Breast epithelium (tissue), 4 donors: ENCODE data around the gene ITPR3. TPM values are rescaled to one million over a fixed set of nuclear protein-coding genes. Genes with fewer than 3 reads are reported as not detected.

Experiments
- DNase-seq, 2 donors: peaks; one replicate each; pipeline ENCODE4 v3.0.0-alpha.2; 2019; ENCODE audit warnings: low spot score in 2 of 2
- H3K27ac ChIP-seq, 2 donors: fragments of 200-600 bp; sonication (generic) in 1 of 2; one replicate each; pipeline ENCODE4 v1.5.1; 2016 to 2019; ENCODE audit warnings: mild to moderate bottlenecking in 1 of 2
- H3K27me3 ChIP-seq, 2 donors: fragments of 200-600 bp; sonication (generic) in 1 of 2; one replicate each; pipeline versions ENCODE4 v1.5.1 to v1.6.0; 2017 to 2019; ENCODE audit warnings: control low read depth in 1 of 2, mild to moderate bottlenecking in 1 of 2
- H3K36me3 ChIP-seq: fragments of 200-600 bp; one replicate; pipeline ENCODE4 v1.5.1; 2019
- H3K4me1 ChIP-seq, 2 donors: fragments of 200-600 bp; sonication (generic); one replicate each; pipeline ENCODE4 v1.5.1; 2016 to 2019; ENCODE audit warnings: control low read depth in 1 of 2
- H3K4me3 ChIP-seq, 3 donors: fragments of 200-600 bp; sonication (generic); 1 replicate in 2 of 3; 2 replicates in 1 of 3; pipeline ENCODE4 v1.5.1; 2016 to 2019; ENCODE audit warnings: mild to moderate bottlenecking in 3 of 3, moderate library complexity in 2 of 3
- H3K9me3 ChIP-seq, 2 donors: fragments of 200-600 bp; sonication (generic) in 1 of 2; one replicate each; pipeline ENCODE4 v1.5.1; 2016 to 2019; ENCODE audit warnings: control low read depth in 1 of 2
- POLR2A ChIP-seq: fragments of 450-650 bp; IDR thresholded peaks from one replicate; pipeline ENCODE4 v1.6.1; 2016; ENCODE audit warnings: antibody characterized with exemption, mild to moderate bottlenecking, moderate library complexity
- POLR2AphosphoS5 ChIP-seq, 3 donors: sonication (generic); formaldehyde crosslinking; IDR thresholded peaks; one replicate each; pipeline ENCODE4 v1.6.1; 2017; ENCODE audit warnings: antibody characterized with exemption in 3 of 3
- intact Hi-C: fragments of 100-400 bp; cut with DNase I; formaldehyde crosslinking; loops from one replicate; pipeline ENCODE4 v1.15.1; 2023; ENCODE audit warnings: low total_unique reads
- total RNA-seq, 3 donors: library from RNA; depleted of rRNA; stranded (reverse); fragments of >200 nt; gene quantifications; one replicate each; pipeline ENCODE4 v1.1.0, GENCODE V29; 2016
- TF ChIP-seq, protein P1 (sequence below), 3 donors: fragments of 450-650 bp; IDR thresholded peaks; one replicate each; pipeline ENCODE4 v1.5.1; 2016 to 2017; ENCODE audit warnings: antibody characterized with exemption in 3 of 3, mild to moderate bottlenecking in 3 of 3, moderate library complexity in 3 of 3

ITPR3 gene
- total RNA-seq, 3 donors from 2014 or later, result 18.4 to 40.0 (median 27.7) TPM

GRCh38 chr6:33583591-33584155, 37.4 kb upstream of the ITPR3 start:
- no peak overlapping the region for H3K27ac ChIP-seq
- no peaks in the 10 kb centered on the region for H3K36me3 ChIP-seq
- no peak overlapping the region for H3K4me3 ChIP-seq
- TF ChIP-seq POLR2A (no peak), POLR2AphosphoS5 (IDR thresholded peaks at IDR 0.05) (no peak)
- TF ChIP-seq, protein P1, sequence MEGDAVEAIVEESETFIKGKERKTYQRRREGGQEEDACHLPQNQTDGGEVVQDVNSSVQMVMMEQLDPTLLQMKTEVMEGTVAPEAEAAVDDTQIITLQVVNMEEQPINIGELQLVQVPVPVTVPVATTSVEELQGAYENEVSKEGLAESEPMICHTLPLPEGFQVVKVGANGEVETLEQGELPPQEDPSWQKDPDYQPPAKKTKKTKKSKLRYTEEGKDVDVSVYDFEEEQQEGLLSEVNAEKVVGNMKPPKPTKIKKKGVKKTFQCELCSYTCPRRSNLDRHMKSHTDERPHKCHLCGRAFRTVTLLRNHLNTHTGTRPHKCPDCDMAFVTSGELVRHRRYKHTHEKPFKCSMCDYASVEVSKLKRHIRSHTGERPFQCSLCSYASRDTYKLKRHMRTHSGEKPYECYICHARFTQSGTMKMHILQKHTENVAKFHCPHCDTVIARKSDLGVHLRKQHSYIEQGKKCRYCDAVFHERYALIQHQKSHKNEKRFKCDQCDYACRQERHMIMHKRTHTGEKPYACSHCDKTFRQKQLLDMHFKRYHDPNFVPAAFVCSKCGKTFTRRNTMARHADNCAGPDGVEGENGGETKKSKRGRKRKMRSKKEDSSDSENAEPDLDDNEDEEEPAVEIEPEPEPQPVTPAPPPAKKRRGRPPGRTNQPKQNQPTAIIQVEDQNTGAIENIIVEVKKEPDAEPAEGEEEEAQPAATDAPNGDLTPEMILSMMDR (IDR thresholded peaks at IDR 0.05), result no peak
- intact Hi-C loops, result loop anchor here (10.0 kb wide), 1 partner anchor 111 kb away; no protein-coding TSS in a partner anchor
- no peaks in the 10 kb centered on the region for H3K27me3 ChIP-seq
- H3K4me1 ChIP-seq, result peaks cover 0 to under 1% of the 10 kb centered on the region in 2 donors
- no peaks in the 10 kb centered on the region for H3K9me3 ChIP-seq
- DNase-seq, result no peak

- TF ChIP-seq POLR2AphosphoS5 (IDR thresholded peaks at IDR 0.05), result no peak
- TF ChIP-seq POLR2A, result no peak
- TF ChIP-seq, protein P1 (IDR thresholded peaks at IDR 0.05), result no peak
- H3K27me3 ChIP-seq, result no peaks in the 10 kb centered on the region
- H3K4me3 ChIP-seq, result no peak overlapping the region
- H3K4me1 ChIP-seq, result no peaks in the 10 kb centered on the region
- no peaks in the 10 kb centered on the region for H3K9me3 ChIP-seq
- H3K36me3 ChIP-seq, result no peaks in the 10 kb centered on the region
- peak overlapping the region in 1 of 2 donors; percentile 26 for H3K27ac ChIP-seq
- intact Hi-C loops, result loop anchor here (10.0 kb wide), 1 partner anchor 110 kb away; no protein-coding TSS in a partner anchor
- no peak for DNase-seq
These were observed 36.3 kb upstream of the ITPR3 start for GRCh38 chr6:33584700-33585402.

DNA sequence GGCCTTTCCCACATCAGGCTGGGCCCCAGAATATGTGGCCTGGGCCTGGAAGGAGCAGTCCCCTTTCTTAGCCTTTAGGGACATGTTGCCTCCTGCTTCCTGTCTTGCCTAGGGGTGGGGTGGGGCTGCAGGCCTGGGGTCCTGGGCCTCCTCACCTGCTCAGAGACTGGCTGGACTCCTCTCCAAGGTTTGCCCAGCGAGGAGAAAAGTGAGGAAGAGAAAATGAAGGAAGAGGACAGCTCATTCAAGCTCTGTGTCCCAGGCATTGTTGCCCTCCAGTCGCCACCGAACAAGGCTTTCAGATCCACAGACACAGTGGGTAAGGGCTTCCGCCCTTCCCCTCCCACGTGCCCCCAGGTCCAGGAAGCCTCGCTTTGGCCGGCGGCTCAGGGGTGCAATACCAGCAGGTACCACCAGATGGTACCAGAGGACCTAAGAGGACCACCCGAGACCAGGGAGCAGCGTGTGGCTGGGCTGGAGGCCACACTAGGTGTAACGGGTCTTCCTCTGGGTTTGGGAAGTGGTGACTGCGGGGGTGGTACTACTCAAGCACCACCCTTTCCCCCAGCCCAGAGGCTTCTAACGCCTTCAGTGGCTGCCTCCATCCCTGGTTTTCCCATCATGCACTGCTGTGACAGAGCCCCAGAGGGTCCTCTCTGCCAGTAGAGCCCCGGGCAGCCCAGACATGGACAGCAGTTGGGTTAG, 35.6 kb upstream of the ITPR3 start:
- peak overlapping the region in 1 of 2 donors; percentile 26 for H3K27ac ChIP-seq
- no peak for TF ChIP-seq POLR2A
- no peak for TF ChIP-seq POLR2AphosphoS5 (IDR thresholded peaks at IDR 0.05)
- TF ChIP-seq, protein P1 (IDR thresholded peaks at IDR 0.05), result peak; percentile 97 to 98 (median 98)
- no peaks in the 10 kb centered on the region for H3K27me3 ChIP-seq
- H3K36me3 ChIP-seq, result no peaks in the 10 kb centered on the region
- intact Hi-C loops, result loop anchor here (10.0 kb wide), 1 partner anchor 109 kb away; no protein-coding TSS in a partner anchor
- H3K9me3 ChIP-seq, result no peaks in the 10 kb centered on the region
- no peaks in the 10 kb centered on the region for H3K4me1 ChIP-seq
- H3K4me3 ChIP-seq, result peak overlapping the region in 1 of 3 donors; percentile 25
- peak; percentile 68 to 80 for DNase-seq

GRCh38 chr6:33586108-33586640, 34.9 kb upstream of the ITPR3 start:
- intact Hi-C loops, result loop anchor here (10.0 kb wide), 1 partner anchor 109 kb away; no protein-coding TSS in a partner anchor
- Histone ChIP-seq H3K27me3 (no peaks in the 10 kb centered on the region), H3K4me3 (no peak overlapping the region), H3K4me1 (no peaks in the 10 kb centered on the region), H3K27ac (no peak overlapping the region), H3K9me3 (no peaks in the 10 kb centered on the region), H3K36me3 (no peaks in the 10 kb centered on the region)
- no peak for DNase-seq
- no peak for TF ChIP-seq POLR2AphosphoS5 (IDR thresholded peaks at IDR 0.05)
- TF ChIP-seq, protein P1 (IDR thresholded peaks at IDR 0.05), result no peak
- TF ChIP-seq POLR2A, result no peak
